CD4-positive, alpha-beta T cell (primary cell): ENCODE measurements around the gene MBTPS1. TPM values are rescaled to one million over a fixed set of nuclear protein-coding genes. Genes with fewer than 3 reads are reported as not detected.

Experiments used
- ATAC-seq: fragments of 200-7000 bp; cut with Tn5 transposase; one replicate; pipeline ENCODE4 v1.10.0; 2022; ENCODE audit warnings: mild to moderate bottlenecking; ENCODE audit not compliant: poor library complexity
- CTCF ChIA-PET: fragments of 350-600 bp; sonication (Branson Sonifier 250); formaldehyde crosslinking; loops from one replicate; lab custom pipeline; 2021; ENCODE audit warnings: antibody characterized with exemption, inconsistent platforms; lab: Charles Lee
- POLR2A ChIA-PET: fragments of 350-600 bp; sonication (Branson Sonifier 250); formaldehyde crosslinking; loops from one replicate; lab custom pipeline; 2021; ENCODE audit warnings: antibody characterized with exemption, inconsistent platforms; lab: Charles Lee
- DNase-seq, 14 experiments: peaks; one replicate each; pipeline ENCODE4 v3.0.0-alpha.2; 2013 to 2020; ENCODE audit warnings: mixed read lengths in 2 of 14
- H3K27ac ChIP-seq, 2 donors: one replicate each; pipeline versions ENCODE4 v1.5.1 to v1.7.0; 2013; ENCODE audit warnings: low read length in 2 of 2, low read depth in 1 of 2, mild to moderate bottlenecking in 1 of 2
- H3K27me3 ChIP-seq, 2 experiments: 1 replicate in 1 of 2; 2 replicates in 1 of 2; pipeline versions ENCODE4 v1.6.1 to v1.7.0; 2013; ENCODE audit warnings: low read length in 2 of 2, control low read depth in 1 of 2, mild to moderate bottlenecking in 1 of 2, moderate library complexity in 1 of 2; ENCODE audit not compliant: insufficient read depth in 2 of 2, control insufficient read depth in 1 of 2
- H3K36me3 ChIP-seq: one replicate; pipeline ENCODE4 v1.6.1; 2013; ENCODE audit warnings: low read length, control low read depth; ENCODE audit not compliant: insufficient read depth
- H3K4me1 ChIP-seq: one replicate; pipeline ENCODE4 v1.6.1; 2013; ENCODE audit warnings: low read length, control low read depth; ENCODE audit not compliant: insufficient read depth
- H3K4me3 ChIP-seq: one replicate; pipeline ENCODE4 v1.5.1; 2013; ENCODE audit warnings: mild to moderate bottlenecking, low read length, moderate library complexity
- H3K9me3 ChIP-seq, 2 experiments: 1 replicate in 1 of 2; 2 replicates in 1 of 2; pipeline versions ENCODE4 v1.6.1 to v1.7.0; 2013; ENCODE audit warnings: low read length in 2 of 2, mild to moderate bottlenecking in 2 of 2, control low read depth in 1 of 2, moderate library complexity in 1 of 2; ENCODE audit not compliant: control insufficient read depth in 1 of 2, insufficient read depth in 1 of 2
- H3K27ac Mint-ChIP-seq: one replicate; pipeline ENCODE4 v1.8.0; 2020; ENCODE audit warnings: mixed read lengths
- H3K27me3 Mint-ChIP-seq: one replicate; pipeline ENCODE4 v1.8.0; 2021; ENCODE audit warnings: mixed read lengths
- H3K36me3 Mint-ChIP-seq: one replicate; pipeline ENCODE4 v1.8.0; 2021; ENCODE audit warnings: low read depth, mixed read lengths
- H3K4me1 Mint-ChIP-seq: one replicate; pipeline ENCODE4 v1.8.0; 2021; ENCODE audit warnings: low read depth, mixed read lengths
- H3K4me3 Mint-ChIP-seq: one replicate; pipeline ENCODE4 v1.8.0; 2020; ENCODE audit warnings: mild to moderate bottlenecking, mixed read lengths
- H3K9me3 Mint-ChIP-seq: one replicate; pipeline ENCODE4 v1.8.0; 2020; ENCODE audit warnings: mixed read lengths
- intact Hi-C, 2 experiments: fragments of 100-400 bp; cut with DNase I in 1 of 2; cut with micrococcal nuclease in 1 of 2; formaldehyde crosslinking; loops; one replicate each; pipeline versions ENCODE4 v1.15.1 to v1.9.0; 2023 to 2025; cut with DNase I, micrococcal nuclease
- total RNA-seq, 174 experiments: library from RNA in 2 of 174; stranded (reverse) in 2 of 174; gene quantifications; one replicate each; pipeline ENCODE4 v1.2.3 and lab custom pipeline; 2021 to 2026
- TF ChIP-seq, protein P1 (sequence below): fragments of 200-600 bp; IDR thresholded peaks from one replicate; pipeline ENCODE4 v1.8.0; 2022; ENCODE audit warnings: antibody characterized with exemption, mild to moderate bottlenecking

MBTPS1 gene
- total RNA-seq, 2 experiments from 2014 or later: 121 to 122 TPM

DNA sequence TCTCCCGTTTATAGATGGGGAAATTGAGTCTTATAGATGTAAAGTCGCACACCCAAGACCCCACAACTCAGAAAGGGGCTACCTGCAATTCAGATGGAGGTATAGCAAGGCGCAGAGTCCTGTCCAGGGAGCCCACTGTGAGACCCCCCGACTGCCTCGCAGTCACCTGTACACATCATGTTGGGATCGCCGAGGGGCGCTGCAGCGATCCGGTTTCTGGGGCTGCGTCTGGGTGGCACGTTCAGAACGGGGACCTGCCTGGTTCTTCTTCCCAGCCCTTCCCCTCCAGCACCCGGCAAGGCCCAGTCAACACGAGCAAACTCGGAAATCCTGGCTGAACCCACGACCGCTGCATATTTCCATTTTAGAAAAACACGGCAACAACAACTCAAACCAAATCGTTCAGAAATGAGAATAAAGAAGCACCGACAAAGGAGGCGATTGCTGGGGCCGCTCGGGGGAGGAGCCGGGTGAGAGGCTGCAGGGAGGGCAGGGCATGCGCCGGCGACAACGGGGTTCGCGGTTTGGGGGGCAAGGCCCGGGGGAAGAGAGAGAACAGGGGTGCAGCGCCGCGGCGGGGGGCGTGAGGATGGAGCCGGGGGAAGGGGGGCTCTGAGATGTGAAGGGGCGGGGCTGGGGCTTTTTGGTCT is 27.6 kb upstream of the MBTPS1 start:
- Mint-ChIP-seq H3K4me1 (peaks cover 19% of the 10 kb centered on the region), H3K9me3 (no peaks in the 10 kb centered on the region), H3K36me3 (peaks cover 6% of the 10 kb centered on the region), H3K4me3 (peak overlapping the region; percentile 93), H3K27ac (peak overlapping the region; percentile 85), H3K27me3 (no peaks in the 10 kb centered on the region)
- Histone ChIP-seq H3K4me3 (peak overlapping the region; percentile 79), H3K36me3 (no peaks in the 10 kb centered on the region), H3K4me1 (peaks cover 20% of the 10 kb centered on the region), H3K27me3 (peaks cover 0 to 7% of the 10 kb centered on the region in 2 experiments), H3K9me3 (no peaks in the 10 kb centered on the region), H3K27ac (peak overlapping the region in 1 of 2 donors; percentile 59)
- ChIA-PET POLR2A (interaction anchor here (0.6 to 3.6 kb wide), 3 partner anchors 28 to 52 kb away, joined by 3 to 38 read pairs (median 3); partner anchors contain the start of gene MBTPS1), CTCF (interaction anchor here (0.9 to 1.5 kb wide), 5 partner anchors 28 to 56 kb away, joined by 4 to 16 read pairs (median 5); partner anchors contain the start of genes MBTPS1 and TAF1C)
- ATAC-seq (peak; percentile 34), DNase-seq (peak in 13 of 14 experiments; percentile 8 to 66 (median 33))
- intact Hi-C loops: loop anchor here (1.0 to 2.0 kb wide), 4 partner anchors 27 to 60 kb away; partner anchors contain the start of gene MBTPS1 (in 1 of the 2)
- TF ChIP-seq, protein P1, sequence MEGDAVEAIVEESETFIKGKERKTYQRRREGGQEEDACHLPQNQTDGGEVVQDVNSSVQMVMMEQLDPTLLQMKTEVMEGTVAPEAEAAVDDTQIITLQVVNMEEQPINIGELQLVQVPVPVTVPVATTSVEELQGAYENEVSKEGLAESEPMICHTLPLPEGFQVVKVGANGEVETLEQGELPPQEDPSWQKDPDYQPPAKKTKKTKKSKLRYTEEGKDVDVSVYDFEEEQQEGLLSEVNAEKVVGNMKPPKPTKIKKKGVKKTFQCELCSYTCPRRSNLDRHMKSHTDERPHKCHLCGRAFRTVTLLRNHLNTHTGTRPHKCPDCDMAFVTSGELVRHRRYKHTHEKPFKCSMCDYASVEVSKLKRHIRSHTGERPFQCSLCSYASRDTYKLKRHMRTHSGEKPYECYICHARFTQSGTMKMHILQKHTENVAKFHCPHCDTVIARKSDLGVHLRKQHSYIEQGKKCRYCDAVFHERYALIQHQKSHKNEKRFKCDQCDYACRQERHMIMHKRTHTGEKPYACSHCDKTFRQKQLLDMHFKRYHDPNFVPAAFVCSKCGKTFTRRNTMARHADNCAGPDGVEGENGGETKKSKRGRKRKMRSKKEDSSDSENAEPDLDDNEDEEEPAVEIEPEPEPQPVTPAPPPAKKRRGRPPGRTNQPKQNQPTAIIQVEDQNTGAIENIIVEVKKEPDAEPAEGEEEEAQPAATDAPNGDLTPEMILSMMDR: no peak

DNA sequence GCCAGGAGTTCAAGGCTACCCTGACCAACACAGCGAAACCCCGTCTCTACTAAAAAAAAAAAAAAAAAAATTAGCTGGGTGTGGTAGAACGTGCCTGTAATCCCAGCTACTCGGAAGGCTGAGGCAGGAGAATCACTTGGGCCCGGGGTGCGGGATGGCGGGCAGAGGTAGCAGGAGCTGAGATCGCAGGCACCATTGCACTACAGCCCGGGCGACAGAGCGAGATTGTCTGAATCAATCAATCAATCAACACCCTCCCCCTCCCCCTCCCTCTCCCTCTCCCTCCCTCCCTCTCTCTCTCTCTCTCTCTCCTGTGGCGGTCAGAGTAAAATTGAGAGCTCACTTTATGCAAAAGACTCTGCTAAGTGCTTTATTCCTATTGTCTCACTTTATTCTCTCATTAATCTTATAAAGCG is 27.1 kb upstream of the MBTPS1 start:
- ChIA-PET CTCF (interaction anchor here (0.9 to 1.1 kb wide), 2 partner anchors 27 to 43 kb away, joined by 4 to 5 read pairs; partner anchors contain the start of genes MBTPS1 and TAF1C), POLR2A (interaction anchor here (3.6 kb wide), 1 partner anchor 27 kb away, joined by 38 read pairs; the partner anchor contains the start of gene MBTPS1)
- intact Hi-C loops: loop anchor here (1.0 to 2.0 kb wide), 4 partner anchors 26 to 59 kb away; partner anchors contain the start of gene MBTPS1 (in 1 of the 2)
- H3K4me3 ChIP-seq: peak overlapping the region; percentile 79
- peaks cover 25% of the 10 kb centered on the region for H3K4me1 Mint-ChIP-seq
- DNase-seq (peak in 2 of 14 experiments; percentile 14 to 34), ATAC-seq (no peak)
- peaks cover 0 to 4% of the 10 kb centered on the region in 2 experiments for H3K27me3 ChIP-seq
- TF ChIP-seq, protein P1: no peak
- H3K36me3 Mint-ChIP-seq: peaks cover 6% of the 10 kb centered on the region
- peak overlapping the region; percentile 93 for H3K4me3 Mint-ChIP-seq
- H3K9me3 Mint-ChIP-seq: no peaks in the 10 kb centered on the region
- no peaks in the 10 kb centered on the region for H3K27me3 Mint-ChIP-seq
- H3K27ac ChIP-seq: no peak overlapping the region
- H3K9me3 ChIP-seq: no peaks in the 10 kb centered on the region
- H3K4me1 ChIP-seq: peaks cover 23% of the 10 kb centered on the region
- peak overlapping the region; percentile 85 for H3K27ac Mint-ChIP-seq
- no peaks in the 10 kb centered on the region for H3K36me3 ChIP-seq

DNA sequence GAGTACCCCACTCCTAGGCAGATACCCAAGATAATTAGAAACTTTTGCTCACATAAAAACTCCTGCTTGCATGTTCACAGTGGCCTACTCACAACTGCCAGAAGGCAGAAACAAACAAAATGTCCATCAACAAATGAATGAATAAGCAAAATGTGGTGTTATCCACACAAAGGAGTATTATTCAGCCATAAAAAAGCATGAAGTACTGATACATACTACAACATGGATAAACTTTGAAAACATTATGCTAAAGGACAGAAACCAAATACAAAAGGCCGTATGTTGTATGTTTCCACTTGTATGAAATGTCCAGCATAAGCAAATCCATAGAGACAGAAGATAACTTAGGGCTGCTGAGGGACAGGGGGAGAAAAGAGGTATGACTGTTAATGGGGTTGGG is 26.3 kb upstream of the MBTPS1 start:
- CTCF ChIA-PET: interaction anchor here (0.6 to 2.1 kb wide), 4 partner anchors 26 to 44 kb away, joined by 3 to 6 read pairs (median 4); partner anchors contain the start of genes MBTPS1 and TAF1C
- POLR2A ChIA-PET: interaction anchor here (3.6 kb wide), 1 partner anchor 26 kb away, joined by 38 read pairs; the partner anchor contains the start of gene MBTPS1
- intact Hi-C loops: no loop called here
- Histone ChIP-seq H3K4me1 (peaks cover 24% of the 10 kb centered on the region), H3K4me3 (no peak overlapping the region), H3K36me3 (no peaks in the 10 kb centered on the region), H3K27me3 (peaks cover 0 to 4% of the 10 kb centered on the region in 2 experiments), H3K27ac (no peak overlapping the region), H3K9me3 (no peaks in the 10 kb centered on the region)
- no peaks in the 10 kb centered on the region for H3K27me3 Mint-ChIP-seq
- peak overlapping the region; percentile 81 for H3K4me3 Mint-ChIP-seq
- DNase-seq (no peak), ATAC-seq (no peak)
- H3K36me3 Mint-ChIP-seq: peaks cover 6% of the 10 kb centered on the region
- no peaks in the 10 kb centered on the region for H3K9me3 Mint-ChIP-seq
- TF ChIP-seq, protein P1: no peak
- peaks cover 28% of the 10 kb centered on the region for H3K4me1 Mint-ChIP-seq
- no peak overlapping the region for H3K27ac Mint-ChIP-seq
